GM21526 (cell line): ENCODE measurements around the gene TAMALIN.

ENCODE experiments used
- ATAC-seq: cut with Tn5 transposase; IDR thresholded peaks from one replicate; pipeline ENCODE4 v1.9.1; 2021; ENCODE audit warnings: moderate library complexity; ENCODE audit not compliant: unreplicated experiment, low FRiP score

TAMALIN gene

DNA sequence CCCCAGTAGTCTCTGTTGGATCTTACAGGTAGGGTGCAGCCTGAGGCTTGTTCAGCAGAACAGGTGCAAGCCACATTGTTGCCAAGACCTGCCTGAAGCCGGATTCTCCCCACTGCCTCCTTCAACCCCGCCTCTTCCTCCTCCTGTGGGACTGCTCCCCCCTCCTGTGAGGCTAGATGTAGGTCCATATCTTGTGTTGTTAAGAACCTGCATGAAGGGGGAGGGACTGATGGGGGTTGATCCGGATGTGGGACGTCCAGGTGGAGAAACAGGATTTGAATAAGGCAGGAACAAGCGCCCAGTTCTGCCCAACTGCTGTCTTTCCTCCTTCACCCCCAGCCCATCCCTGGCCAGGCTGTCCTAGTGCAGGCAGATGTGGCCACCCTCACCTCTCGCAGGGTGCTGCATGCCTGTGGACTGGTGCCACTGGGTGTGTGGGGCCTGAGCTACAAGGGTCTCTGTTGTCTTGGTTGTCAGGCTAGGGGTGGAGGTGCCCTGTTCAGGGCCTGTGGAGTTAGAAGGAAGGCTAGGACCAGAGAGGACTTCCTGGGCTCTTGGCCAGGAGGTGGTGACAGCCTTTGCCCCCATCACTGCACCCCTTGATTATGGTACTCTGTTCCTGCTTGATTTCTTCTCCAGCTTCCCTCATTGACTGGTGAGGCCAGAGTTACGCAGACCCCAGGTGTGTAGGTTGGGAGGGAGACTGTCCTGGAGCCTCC, 45.9 kb downstream of the TAMALIN start:
- no peak for ATAC-seq

DNA sequence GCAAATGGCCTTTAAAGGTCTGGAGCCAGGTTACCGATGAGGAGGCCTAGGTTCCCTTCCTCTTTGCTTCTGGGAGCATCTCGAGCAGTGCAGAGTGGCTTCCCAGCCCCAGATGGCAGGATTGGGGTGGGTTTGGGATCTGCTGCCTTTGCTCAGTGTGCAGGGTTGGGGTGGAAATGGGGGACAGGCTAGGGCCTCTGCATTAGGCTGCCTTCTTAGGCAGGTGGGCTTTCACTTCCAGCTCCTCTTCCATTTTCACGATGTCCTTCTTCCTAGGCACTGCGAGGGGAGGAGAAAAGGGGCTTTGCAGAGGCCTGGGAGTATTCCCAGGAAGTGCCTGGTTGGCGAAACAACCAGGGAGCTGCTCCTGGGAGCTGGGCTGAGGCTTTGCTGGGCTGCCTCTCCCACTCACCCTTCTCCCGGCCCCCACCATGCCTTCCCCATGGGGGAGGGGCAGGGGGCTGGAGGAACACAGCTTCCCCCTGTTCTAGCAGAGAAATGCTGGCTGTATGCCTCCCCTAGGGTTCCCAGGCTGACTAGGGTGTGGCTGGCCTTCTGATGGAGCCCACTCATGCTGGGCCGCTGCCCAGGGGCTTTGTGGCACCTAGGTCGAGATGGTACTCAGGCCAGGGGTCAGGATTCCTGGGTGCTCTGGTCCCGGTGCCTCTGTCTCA, 46.9 kb downstream of the TAMALIN start:
- ATAC-seq = no peak

DNA sequence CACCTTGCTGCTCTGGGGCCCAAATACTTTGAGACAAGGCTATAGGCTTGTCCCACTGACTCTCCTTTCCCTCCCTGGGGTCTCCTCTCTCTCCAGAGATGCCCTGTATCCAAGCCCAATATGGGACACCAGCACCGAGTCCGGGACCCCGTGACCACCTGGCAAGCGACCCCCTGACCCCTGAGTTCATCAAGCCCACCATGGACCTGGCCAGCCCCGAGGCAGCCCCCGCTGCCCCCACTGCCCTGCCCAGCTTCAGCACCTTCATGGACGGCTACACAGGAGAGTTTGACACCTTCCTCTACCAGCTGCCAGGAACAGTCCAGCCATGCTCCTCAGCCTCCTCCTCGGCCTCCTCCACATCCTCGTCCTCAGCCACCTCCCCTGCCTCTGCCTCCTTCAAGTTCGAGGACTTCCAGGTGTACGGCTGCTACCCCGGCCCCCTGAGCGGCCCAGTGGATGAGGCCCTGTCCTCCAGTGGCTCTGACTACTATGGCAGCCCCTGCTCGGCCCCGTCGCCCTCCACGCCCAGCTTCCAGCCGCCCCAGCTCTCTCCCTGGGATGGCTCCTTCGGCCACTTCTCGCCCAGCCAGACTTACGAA, 47.6 kb downstream of the TAMALIN start:
- ATAC-seq = no peak

DNA sequence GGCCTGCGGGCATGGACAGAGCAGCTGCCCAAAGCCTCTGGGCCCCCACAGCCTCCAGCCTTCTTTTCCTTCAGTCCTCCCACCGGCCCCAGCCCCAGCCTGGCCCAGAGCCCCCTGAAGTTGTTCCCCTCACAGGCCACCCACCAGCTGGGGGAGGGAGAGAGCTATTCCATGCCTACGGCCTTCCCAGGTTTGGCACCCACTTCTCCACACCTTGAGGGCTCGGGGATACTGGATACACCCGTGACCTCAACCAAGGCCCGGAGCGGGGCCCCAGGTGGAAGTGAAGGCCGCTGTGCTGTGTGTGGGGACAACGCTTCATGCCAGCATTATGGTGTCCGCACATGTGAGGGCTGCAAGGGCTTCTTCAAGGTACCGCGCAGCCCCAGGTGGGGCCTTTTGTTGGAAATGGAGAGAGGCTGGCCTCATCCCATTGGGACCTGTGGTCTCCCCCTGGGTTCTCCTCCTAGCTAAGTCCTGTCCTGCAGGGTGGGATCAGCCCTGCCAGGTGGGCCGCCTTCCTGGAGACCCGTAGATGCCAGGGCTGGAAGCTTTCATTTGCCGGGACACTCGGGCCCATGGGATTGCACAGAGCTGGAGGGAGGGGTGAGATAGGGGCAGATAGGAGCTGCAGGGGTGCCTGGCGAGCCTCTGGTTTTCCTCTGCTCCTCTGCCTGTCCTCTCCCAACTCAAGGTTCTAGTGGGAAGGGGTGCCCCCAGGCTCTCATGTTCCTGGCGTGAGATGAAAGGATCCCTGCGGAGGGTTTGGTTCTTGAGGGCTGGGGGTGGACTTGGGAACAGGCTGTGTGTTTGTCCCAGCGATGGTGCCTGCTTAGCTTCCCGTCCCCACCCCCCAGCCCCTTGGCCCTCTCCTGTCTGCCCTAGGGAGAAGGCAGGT, 48.3 kb downstream of the TAMALIN start:
- ATAC-seq = no peak

DNA sequence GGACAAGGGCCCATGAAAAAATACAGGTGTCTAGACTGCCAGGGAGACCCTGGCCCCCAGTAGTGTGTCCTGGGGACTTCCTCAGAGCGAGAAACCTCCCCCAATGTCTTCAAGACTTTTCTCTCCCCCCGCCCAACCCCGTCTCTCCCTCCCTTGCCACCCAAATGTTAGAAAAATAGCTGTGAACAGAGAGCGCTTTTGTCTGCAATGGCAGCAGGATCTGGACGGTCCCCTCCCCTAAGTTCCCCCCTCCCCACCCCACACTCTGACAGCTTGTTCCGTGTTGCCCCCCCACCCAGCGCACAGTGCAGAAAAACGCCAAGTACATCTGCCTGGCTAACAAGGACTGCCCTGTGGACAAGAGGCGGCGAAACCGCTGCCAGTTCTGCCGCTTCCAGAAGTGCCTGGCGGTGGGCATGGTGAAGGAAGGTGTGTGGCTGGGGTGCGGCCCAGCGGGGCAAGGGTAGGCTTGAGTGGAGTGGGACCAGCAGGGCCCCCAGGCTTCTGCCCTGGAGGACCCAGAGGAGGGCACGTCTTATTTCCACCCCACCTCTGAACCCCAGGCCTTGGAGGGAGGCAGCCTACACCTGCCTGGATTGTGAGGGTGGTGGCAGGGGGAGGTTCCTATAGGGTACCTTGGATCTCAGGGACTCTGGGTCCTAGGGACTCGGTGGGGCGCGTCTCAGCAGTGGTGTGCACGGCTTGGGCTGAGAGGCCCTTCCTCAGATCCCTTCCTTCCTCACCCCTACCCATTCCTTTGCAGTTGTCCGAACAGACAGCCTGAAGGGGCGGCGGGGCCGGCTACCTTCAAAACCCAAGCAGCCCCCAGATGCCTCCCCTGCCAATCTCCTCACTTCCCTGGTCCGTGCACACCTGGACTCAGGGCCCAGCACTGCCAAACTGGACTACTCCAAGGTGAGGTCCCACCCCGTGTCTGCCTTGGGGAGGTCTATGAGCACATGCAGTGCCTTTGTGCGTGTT, 49.3 kb downstream of the TAMALIN start:
- ATAC-seq = no peak

DNA sequence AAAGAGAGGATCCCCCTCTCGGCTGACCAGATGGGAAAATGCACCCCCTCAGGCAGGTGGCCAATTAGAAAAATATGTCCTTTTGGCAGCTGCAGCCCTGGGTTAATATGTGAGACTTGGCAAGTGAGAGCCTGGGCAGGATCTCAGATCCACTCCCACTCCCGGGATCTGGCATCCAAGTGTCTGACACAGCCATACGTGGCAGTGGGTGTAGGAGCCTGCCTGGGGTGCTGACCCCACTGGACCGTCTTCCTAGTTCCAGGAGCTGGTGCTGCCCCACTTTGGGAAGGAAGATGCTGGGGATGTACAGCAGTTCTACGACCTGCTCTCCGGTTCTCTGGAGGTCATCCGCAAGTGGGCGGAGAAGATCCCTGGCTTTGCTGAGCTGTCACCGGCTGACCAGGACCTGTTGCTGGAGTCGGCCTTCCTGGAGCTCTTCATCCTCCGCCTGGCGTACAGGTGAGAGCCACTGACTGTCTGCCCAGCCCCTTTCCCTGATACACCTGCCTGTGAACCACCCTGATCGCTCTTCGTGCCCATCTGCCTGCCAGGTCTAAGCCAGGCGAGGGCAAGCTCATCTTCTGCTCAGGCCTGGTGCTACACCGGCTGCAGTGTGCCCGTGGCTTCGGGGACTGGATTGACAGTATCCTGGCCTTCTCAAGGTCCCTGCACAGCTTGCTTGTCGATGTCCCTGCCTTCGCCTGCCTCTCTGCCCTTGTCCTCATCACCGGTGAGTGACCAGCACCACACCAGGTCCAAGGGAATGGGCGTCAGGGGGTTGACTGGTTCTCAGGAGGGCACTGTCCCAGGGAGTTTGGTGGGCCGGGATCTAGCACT, 50.3 kb downstream of the TAMALIN start:
- no peak for ATAC-seq

DNA sequence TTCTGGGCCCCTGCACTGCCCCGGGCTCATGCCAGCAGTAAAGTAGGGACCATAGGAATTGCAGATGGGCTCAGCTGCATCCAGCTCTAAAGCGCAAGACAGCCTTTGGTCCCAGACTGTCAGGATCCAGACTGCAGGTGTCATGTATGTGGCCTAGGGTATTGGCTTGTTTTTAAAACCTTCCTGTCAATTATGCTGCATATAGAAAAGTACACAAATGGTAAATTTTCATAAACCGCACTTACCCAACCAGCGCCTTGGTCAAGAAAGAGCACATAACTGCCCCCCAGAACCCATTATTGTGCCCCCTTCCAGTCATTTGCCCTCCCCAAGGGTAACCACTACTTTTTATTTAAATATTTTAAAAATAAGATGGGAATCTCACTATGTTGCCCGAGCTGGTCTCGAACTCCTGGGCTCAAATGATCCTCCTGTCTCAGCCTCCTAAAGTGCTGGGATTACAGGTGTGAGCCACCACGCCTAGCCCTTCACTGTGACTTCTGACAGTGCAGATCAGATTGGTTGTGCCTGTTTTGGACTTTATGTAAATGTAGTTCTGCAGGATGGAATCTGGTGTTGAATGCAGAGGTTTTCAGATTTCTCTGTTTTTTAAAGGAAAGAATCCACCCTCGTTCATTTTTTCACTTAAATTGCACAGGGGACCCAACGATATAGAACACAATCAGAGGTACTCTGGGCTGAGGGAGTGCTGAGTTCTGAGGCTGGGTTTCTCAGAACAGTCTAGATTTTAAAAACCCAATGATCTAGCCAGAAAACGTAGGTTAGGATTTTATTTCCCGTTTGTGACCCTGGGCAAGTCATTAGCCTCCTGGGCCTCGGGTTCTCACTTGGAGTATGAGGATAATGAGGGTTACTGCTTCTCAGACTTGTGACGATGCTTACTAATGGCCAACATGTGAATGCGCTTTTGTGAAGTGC, 51.2 kb downstream of the TAMALIN start:
- ATAC-seq = no peak

DNA sequence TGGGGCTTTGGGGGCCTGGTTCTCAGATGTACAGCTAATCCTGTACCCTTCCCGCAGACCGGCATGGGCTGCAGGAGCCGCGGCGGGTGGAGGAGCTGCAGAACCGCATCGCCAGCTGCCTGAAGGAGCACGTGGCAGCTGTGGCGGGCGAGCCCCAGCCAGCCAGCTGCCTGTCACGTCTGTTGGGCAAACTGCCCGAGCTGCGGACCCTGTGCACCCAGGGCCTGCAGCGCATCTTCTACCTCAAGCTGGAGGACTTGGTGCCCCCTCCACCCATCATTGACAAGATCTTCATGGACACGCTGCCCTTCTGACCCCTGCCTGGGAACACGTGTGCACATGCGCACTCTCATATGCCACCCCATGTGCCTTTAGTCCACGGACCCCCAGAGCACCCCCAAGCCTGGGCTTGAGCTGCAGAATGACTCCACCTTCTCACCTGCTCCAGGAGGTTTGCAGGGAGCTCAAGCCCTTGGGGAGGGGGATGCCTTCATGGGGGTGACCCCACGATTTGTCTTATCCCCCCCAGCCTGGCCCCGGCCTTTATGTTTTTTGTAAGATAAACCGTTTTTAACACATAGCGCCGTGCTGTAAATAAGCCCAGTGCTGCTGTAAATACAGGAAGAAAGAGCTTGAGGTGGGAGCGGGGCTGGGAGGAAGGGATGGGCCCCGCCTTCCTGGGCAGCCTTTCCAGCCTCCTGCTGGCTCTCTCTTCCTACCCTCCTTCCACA, 52.0 kb downstream of the TAMALIN start:
- ATAC-seq = no peak

DNA sequence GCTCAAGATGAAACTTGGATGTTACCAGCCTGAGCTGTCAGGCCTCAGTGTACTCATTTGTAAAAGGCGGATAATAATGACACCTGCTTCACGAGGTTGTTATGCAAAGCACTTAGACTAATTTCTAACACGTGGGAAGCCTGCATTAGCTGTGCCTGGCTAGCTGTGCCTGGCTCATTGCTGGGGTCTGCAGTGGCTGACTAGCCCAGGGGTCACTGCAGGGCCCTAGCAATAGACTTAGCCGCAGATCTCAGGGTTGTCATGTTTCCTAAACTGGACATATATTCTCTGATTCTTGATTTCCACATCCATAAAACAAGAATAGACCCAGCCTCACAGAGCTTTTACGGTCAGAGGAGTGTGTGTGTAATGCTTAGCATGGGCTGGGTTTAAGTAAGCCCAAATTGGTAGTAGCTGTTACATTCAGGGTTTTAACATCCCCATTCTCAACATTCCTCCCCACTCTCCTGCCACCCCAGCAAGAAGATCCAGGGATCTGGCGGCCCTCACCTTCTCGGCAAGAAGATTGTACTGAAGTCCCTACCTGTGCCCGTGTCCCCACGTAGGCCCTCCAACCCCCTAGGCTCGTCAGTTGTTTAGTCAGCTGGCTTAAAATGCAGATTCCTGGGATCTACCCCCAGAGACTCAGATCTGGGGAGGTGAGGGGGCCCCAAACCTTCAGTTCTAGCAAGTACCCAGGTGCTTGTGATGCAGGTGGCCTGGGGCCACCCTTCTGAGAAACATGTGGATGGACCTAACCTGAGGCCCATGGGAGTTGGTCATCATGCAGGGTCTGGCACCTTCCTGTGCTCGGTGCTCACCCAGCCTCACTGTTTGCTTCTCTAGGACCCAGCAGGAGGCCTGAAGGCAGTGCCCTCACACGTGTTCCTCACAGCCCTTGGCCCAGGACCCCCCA, 53.1 kb downstream of the TAMALIN start:
- ATAC-seq = no peak

DNA sequence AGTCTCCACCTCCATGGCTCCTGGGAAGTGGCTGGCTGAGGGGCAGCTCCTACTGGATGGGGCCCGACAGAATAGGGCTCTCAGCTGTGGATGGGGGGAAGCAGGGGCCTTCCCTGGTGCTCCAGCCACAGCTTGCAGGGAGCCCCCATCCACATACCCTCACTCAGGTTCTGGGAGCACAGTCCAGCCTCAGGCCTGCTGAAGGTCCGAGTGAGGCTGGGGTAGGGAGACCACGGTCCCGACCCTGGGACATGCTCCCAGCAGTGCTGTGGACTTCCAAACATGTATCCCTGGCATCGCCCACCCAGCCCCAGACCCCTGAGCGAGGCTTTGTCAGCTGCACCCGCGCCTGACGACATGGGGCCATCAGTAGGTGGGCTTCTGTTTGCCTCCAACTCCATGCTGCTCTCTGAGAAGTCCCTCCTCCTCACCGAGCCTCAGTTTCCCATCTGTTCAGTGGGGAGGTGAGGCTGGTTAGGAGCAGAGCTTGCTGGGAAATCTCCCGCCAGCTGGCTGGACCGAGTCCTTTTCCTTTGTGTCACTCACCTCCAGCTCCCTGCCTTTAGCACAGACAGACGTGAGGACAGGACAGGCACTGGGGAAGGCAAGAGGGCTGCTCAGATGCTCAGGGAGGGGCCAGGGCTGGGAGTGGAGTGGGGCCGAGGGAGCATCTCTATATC, 53.9 kb downstream of the TAMALIN start:
- ATAC-seq = no peak

DNA sequence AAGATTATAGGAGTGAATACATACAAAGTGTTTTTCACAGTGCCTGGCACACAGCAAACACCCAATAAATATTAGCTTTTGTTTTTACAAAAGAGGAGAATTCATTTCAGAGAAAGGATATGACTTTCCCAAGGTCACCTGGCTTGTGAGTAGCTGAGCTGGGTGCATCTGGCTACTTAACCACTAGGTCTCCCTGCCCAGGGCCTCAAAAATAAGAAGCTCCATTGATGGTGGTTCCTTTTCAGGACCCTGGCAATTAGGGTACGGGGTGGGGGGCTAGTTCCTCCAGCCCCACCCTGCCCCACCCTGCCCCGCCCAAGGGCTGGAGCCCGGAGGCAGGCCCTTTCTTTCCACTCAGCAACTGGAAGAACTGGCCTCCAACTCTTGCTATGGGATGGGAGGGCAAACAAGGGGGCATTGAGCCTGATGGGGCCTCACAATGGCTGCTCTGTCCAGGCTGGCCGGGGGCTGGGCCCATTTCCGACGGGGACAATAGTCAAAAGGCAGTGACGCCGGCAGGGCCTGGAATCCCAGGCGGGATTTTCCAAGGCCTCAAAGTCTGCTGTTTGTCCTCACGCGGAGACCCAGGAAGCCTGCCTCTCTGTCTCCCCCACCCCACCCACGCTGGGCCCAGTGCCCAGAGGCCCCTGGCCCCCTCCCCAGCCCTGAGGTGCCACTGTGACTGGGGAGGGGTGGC, 54.9 kb downstream of the TAMALIN start:
- ATAC-seq = no peak

DNA sequence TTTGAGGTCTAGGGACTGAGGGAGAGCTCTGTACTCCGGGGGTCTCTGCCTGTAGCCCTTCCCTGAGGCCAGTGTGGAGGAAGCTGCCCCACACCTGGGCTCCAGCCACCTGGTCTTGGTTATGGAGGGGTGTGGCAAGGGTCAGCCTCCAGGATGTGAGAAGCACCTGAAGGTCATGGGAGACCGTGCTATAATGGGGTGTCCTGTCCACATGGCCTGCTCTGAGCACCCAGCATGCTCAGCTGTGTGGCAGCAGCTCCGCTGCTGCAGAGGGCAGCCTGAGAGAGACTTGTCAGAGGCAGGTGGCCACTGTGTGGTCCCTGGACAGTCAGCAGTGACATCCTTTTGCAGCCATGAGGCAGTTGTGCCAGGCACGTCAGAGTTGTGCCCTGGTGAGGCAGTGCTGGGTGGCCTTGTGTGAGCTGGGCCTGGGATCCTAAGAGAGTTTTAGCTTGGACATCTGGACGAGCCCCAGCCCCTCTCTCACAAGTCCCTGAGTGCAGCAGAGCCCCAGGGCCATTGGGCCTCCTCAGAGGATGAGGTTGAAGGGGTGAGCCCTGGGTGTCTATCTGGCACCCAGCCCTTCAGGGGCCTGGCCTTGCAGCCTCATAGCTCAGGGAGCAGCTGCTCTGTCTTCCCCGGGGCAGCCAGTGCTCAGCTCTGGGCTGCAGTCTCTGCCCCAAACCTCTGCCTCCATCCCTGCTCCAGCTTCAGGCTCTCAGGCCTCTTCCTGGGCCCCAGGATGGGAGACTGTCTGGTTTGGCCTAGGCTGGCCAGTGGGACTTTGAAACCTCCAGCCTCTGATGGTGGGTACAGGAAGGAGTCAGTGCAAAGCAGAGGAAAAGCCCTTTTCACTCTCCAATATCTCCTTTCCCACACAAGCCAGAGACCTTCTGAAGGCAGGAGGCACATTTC, 55.7 kb downstream of the TAMALIN start:
- no peak for ATAC-seq

DNA sequence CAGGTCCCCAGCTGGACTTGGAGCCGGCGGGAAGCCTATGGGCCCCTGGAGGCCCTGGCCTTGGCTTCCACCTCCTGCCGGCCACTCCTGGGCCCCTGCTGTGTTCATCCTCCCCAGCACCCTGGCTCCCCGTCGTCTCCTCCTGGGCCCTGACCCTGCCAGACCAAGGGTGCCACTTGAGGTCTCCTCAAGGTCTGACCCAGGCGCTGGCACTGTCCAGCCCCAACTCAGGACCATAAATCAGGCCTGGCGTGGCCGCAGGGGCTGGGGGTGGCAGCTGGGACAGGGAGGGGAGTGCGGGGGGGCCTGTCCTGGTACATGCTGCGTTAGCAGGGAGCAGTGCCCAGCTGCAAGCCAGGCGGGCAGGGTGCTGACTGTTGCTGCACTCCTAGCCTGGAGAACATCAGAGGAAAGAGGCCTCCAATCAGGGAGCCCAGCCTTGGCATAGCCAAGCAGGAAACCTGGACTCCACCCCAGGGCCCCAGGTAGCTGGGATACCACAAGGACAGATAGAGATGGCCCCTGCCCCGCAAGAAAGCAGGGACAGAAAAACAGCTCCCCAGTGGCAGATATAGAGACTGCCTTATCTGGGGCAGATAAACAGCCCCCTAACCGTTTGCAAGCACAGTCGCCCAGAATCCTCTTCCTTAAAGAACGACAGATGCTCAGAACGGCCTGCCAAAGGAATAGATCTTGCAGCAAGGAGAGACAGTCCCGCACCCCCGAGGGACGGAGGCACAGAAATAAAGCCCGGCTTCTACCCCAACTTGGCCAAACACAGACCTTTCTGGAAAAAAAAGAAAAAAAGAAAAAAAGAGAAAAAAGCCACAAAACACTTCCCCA, 56.6 kb downstream of the TAMALIN start:
- no peak for ATAC-seq
